WTC11 (cell line): ENCODE data around the gene HRG.

ENCODE experiments used
- ETV6 ChIP-seq: sonication (generic); formaldehyde crosslinking; IDR thresholded peaks from 2 replicates; pipeline ENCODE4 v1.8.1; 2022; ENCODE audit warnings: mild to moderate bottlenecking, missing genetic modification reagents
- NFE2L1 ChIP-seq: sonication (generic); formaldehyde crosslinking; IDR thresholded peaks from 2 replicates; pipeline ENCODE4 v1.8.1; 2023; ENCODE audit warnings: missing genetic modification reagents
- TP53 ChIP-seq: sonication (generic); formaldehyde crosslinking; IDR thresholded peaks from 2 replicates; pipeline ENCODE4 v1.8.1; 2023; ENCODE audit warnings: mild to moderate bottlenecking, missing genetic modification reagents
- USF1 ChIP-seq: sonication (generic); formaldehyde crosslinking; IDR thresholded peaks from 2 replicates; pipeline ENCODE4 v1.8.0; 2022; ENCODE audit warnings: mild to moderate bottlenecking, missing genetic modification reagents
- TF ChIP-seq, protein P1 (sequence below): fragments of 250-450 bp; sonication (Bioruptor Pico); IDR thresholded peaks from 2 replicates; pipeline ENCODE4 v2.1.2; 2022; ENCODE audit warnings: mild to moderate bottlenecking, moderate library complexity
- TF ChIP-seq, protein P2 (sequence below): fragments of 200-600 bp; IDR thresholded peaks from 2 replicates; pipeline ENCODE4 v1.8.0; 2022; ENCODE audit warnings: antibody characterized with exemption
- TF ChIP-seq, protein P3 (sequence below): sonication (generic); formaldehyde crosslinking; IDR thresholded peaks from 2 replicates; pipeline ENCODE4 v1.8.1; 2023; ENCODE audit warnings: mild to moderate bottlenecking, missing genetic modification reagents, moderate library complexity

- TF ChIP-seq USF1 (CRISPR knock-in tag) (no peak), TP53 (CRISPR knock-in tag) (no peak), ETV6 (no peak), NFE2L1 (CRISPR knock-in tag) (no peak)
- TF ChIP-seq, protein P1, sequence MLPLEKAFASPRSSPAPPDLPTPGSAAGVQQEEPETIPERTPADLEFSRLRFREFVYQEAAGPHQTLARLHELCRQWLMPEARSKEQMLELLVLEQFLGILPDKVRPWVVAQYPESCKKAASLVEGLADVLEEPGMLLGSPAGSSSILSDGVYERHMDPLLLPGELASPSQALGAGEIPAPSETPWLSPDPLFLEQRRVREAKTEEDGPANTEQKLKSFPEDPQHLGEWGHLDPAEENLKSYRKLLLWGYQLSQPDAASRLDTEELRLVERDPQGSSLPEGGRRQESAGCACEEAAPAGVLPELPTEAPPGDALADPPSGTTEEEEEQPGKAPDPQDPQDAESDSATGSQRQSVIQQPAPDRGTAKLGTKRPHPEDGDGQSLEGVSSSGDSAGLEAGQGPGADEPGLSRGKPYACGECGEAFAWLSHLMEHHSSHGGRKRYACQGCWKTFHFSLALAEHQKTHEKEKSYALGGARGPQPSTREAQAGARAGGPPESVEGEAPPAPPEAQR = no peak
- TF ChIP-seq, protein P2, sequence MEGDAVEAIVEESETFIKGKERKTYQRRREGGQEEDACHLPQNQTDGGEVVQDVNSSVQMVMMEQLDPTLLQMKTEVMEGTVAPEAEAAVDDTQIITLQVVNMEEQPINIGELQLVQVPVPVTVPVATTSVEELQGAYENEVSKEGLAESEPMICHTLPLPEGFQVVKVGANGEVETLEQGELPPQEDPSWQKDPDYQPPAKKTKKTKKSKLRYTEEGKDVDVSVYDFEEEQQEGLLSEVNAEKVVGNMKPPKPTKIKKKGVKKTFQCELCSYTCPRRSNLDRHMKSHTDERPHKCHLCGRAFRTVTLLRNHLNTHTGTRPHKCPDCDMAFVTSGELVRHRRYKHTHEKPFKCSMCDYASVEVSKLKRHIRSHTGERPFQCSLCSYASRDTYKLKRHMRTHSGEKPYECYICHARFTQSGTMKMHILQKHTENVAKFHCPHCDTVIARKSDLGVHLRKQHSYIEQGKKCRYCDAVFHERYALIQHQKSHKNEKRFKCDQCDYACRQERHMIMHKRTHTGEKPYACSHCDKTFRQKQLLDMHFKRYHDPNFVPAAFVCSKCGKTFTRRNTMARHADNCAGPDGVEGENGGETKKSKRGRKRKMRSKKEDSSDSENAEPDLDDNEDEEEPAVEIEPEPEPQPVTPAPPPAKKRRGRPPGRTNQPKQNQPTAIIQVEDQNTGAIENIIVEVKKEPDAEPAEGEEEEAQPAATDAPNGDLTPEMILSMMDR = no peak
- TF ChIP-seq, protein P3, sequence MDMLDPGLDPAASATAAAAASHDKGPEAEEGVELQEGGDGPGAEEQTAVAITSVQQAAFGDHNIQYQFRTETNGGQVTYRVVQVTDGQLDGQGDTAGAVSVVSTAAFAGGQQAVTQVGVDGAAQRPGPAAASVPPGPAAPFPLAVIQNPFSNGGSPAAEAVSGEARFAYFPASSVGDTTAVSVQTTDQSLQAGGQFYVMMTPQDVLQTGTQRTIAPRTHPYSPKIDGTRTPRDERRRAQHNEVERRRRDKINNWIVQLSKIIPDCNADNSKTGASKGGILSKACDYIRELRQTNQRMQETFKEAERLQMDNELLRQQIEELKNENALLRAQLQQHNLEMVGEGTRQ (CRISPR knock-in tag) = no peak
Observed at GRCh38 chr3:186640929-186641328, 24.9 kb upstream of the HRG start.
